ENCODE data around the gene EDN3.

EDN3 gene

GRCh38 chr20:59300333-59301081, at the start of gene EDN3:
Gene EDN3 (plus strand): TSS chr20:59300611. CDS start chr20:59300813, 202 bp downstream.
- no peak for DNase-seq (ENCODE audit: low spot score)

- DNase-seq (ENCODE audit: low spot score): no peak
Measured at GRCh38 chr20:59253325-59253724, 47.1 kb upstream of the EDN3 start.

- DNase-seq (ENCODE audit: low spot score): no peak
Measured at GRCh38 chr20:59253779-59254319, 46.6 kb upstream of the EDN3 start.

- no peak for DNase-seq (ENCODE audit: low spot score)
Measured at GRCh38 chr20:59255256-59255655, 45.2 kb upstream of the EDN3 start.

GRCh38 chr20:59258221-59258621, 42.2 kb upstream of the EDN3 start:
- no peak for DNase-seq (ENCODE audit: low spot score)

GRCh38 chr20:59259946-59260345, 40.5 kb upstream of the EDN3 start:
- DNase-seq (ENCODE audit: low spot score): no peak

- no peak for DNase-seq (ENCODE audit: low spot score)
Measured at GRCh38 chr20:59265298-59265697, 35.1 kb upstream of the EDN3 start.

GRCh38 chr20:59268870-59269269, 31.5 kb upstream of the EDN3 start:
- DNase-seq (ENCODE audit: low spot score): no peak

GRCh38 chr20:59269411-59270025, 30.9 kb upstream of the EDN3 start:
- no peak for DNase-seq (ENCODE audit: low spot score)

GRCh38 chr20:59270380-59270779, 30.0 kb upstream of the EDN3 start:
- DNase-seq (ENCODE audit: low spot score): no peak

GRCh38 chr20:59273739-59274357, 26.6 kb upstream of the EDN3 start:
- DNase-seq (ENCODE audit: low spot score): no peak

- no peak for DNase-seq (ENCODE audit: low spot score)
Measured at GRCh38 chr20:59276938-59277337, 23.5 kb upstream of the EDN3 start.

- DNase-seq (ENCODE audit: low spot score): no peak
Measured at GRCh38 chr20:59284470-59284869, 15.9 kb upstream of the EDN3 start.

- DNase-seq (ENCODE audit: low spot score): no peak
Measured at GRCh38 chr20:59289994-59290393, 10.4 kb upstream of the EDN3 start.

GRCh38 chr20:59291740-59292383, 8.5 kb upstream of the EDN3 start:
- no peak for DNase-seq (ENCODE audit: low spot score)

GRCh38 chr20:59295531-59295930, 4.9 kb upstream of the EDN3 start:
- no peak for DNase-seq (ENCODE audit: low spot score)

GRCh38 chr20:59297686-59298085, 2.7 kb upstream of the EDN3 start:
- no peak for DNase-seq (ENCODE audit: low spot score)

- no peak for DNase-seq (ENCODE audit: low spot score)
Measured at GRCh38 chr20:59299945-59300332, 472 bp upstream of the EDN3 start.

- no peak for DNase-seq (ENCODE audit: low spot score)
Measured at GRCh38 chr20:59301343-59302007, 1.1 kb downstream of the EDN3 start.

GRCh38 chr20:59305908-59306655, 5.7 kb downstream of the EDN3 start:
- DNase-seq (ENCODE audit: low spot score): no peak

- DNase-seq (ENCODE audit: low spot score): no peak
Measured at GRCh38 chr20:59307270-59307669, 6.9 kb downstream of the EDN3 start.

Data from hepatic stellate cell (primary cell).